ENCODE measurements around the gene BLZF1. TPM values are rescaled to one million over a fixed set of nuclear protein-coding genes. Genes with fewer than 3 reads are reported as not detected.

The BLZF1 gene
- total and polyA plus RNA-seq, 8 donors: 8.2 to 35.8 (median 10.7) TPM

DNA sequence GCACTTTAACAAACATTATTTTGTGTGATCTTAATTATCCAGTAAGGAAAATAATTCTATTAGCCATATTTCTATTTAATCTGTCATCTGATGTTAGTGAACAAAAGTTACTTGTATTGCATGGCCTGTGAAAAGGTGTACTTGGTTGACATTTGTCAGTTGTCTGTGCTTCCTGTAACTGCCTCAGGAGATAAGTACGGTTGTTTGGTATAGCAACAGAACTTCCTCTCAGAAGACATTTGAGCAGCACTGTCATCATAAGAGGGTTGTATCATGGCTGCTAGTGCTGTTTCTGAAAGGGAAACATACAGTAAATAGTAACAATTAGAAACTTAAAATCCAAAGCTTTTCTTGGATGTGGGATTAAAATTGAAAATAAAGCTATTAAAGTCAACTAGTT is 3.4 kb downstream of the BLZF1 start:
- Histone ChIP-seq H3K9me3 (no peaks in the 10 kb centered on the region), H3K36me3 (peaks cover 5 to 52% (median 28%) of the 10 kb centered on the region in 4 donors), H3K27me3 (no peaks in the 10 kb centered on the region), H3K4me1 (peaks cover 14 to 40% (median 28%) of the 10 kb centered on the region in 4 donors), H3K27ac (no peak overlapping the region), H3K4me3 (no peak overlapping the region)
- TF ChIP-seq POLR2A (IDR thresholded peaks at IDR 0.05): no peak
- no peak for TF ChIP-seq CTCF (IDR thresholded peaks at IDR 0.05)
- no peak for TF ChIP-seq EP300 (IDR thresholded peaks at IDR 0.05)
- TF ChIP-seq POLR2AphosphoS5 (IDR thresholded peaks at IDR 0.05): no peak
- intact Hi-C loops (cut with DNase I; ENCODE audit: low total_unique reads): no loop called here
- DNase-seq: peak in 1 of 2 donors; percentile 33
- WGBS, 5 donors: 63 to 79% (median 75%) methylated on average over 1 of the region's 1 CpG

GRCh38 chr1:169381162-169381561 is 13.2 kb downstream of the BLZF1 start:
- no peak overlapping the region for H3K27ac ChIP-seq
- no peaks in the 10 kb centered on the region for H3K4me1 ChIP-seq
- intact Hi-C loops (cut with DNase I; ENCODE audit: low total_unique reads): no loop called here
- H3K9me3 ChIP-seq: no peaks in the 10 kb centered on the region
- no peak for DNase-seq
- H3K4me3 ChIP-seq: no peak overlapping the region
- no peaks in the 10 kb centered on the region for H3K27me3 ChIP-seq
- TF ChIP-seq CTCF (IDR thresholded peaks at IDR 0.05) (no peak), POLR2A (IDR thresholded peaks at IDR 0.05) (no peak), EP300 (IDR thresholded peaks at IDR 0.05) (no peak), POLR2AphosphoS5 (IDR thresholded peaks at IDR 0.05) (no peak)
- H3K36me3 ChIP-seq: peaks cover 26 to 97% (median 93%) of the 10 kb centered on the region in 4 donors

DNA sequence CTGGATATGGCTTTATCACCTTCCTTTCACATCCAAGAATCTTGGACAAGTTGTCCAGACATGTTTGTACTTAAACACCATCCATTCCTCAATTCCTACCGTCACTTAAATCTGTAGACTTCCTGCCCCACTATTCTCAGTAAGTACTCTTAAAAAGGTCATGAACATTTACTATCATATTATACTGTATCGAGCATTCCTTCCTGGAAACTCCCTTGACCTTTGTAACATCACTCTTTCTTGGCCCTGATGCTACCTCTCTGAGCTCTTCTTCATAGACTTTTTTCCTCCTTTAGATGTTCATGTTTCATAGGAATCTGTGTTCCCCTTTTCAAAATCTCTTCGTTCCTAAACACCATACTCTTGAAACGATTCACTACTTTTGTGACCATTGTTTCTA is 15.5 kb downstream of the BLZF1 start:
- H3K9me3 ChIP-seq: no peaks in the 10 kb centered on the region
- intact Hi-C loops (cut with DNase I; ENCODE audit: low total_unique reads): no loop called here
- peaks cover 27 to 94% (median 91%) of the 10 kb centered on the region in 4 donors for H3K36me3 ChIP-seq
- no peaks in the 10 kb centered on the region for H3K27me3 ChIP-seq
- H3K27ac ChIP-seq: no peak overlapping the region
- WGBS, 5 donors: 71 to 86% (median 81%) methylated on average over 4 of the region's 4 CpGs
- no peaks in the 10 kb centered on the region for H3K4me1 ChIP-seq
- H3K4me3 ChIP-seq: no peak overlapping the region
- no peak for TF ChIP-seq EP300 (IDR thresholded peaks at IDR 0.05)
- no peak for TF ChIP-seq CTCF (IDR thresholded peaks at IDR 0.05)
- no peak for TF ChIP-seq POLR2AphosphoS5 (IDR thresholded peaks at IDR 0.05)
- no peak for TF ChIP-seq POLR2A (IDR thresholded peaks at IDR 0.05)
- DNase-seq: no peak

GRCh38 chr1:169387399-169387798 is 19.4 kb downstream of the BLZF1 start:
- no peak for TF ChIP-seq POLR2A (IDR thresholded peaks at IDR 0.05)
- no peak for TF ChIP-seq EP300 (IDR thresholded peaks at IDR 0.05)
- no peak for TF ChIP-seq POLR2AphosphoS5 (IDR thresholded peaks at IDR 0.05)
- TF ChIP-seq CTCF (IDR thresholded peaks at IDR 0.05): no peak
- Histone ChIP-seq H3K9me3 (no peaks in the 10 kb centered on the region), H3K4me3 (no peak overlapping the region), H3K4me1 (no peaks in the 10 kb centered on the region), H3K27me3 (no peaks in the 10 kb centered on the region), H3K36me3 (peaks cover 23 to 98% (median 93%) of the 10 kb centered on the region in 4 donors), H3K27ac (no peak overlapping the region)
- peak in 1 of 2 donors; percentile 12 for DNase-seq
- intact Hi-C loops (cut with DNase I; ENCODE audit: low total_unique reads): no loop called here
